Measurements from ENCODE around the gene IFIT5.

The IFIT5 gene

GRCh38 chr10:89450901-89451300 is 36.5 kb downstream of the IFIT5 start:
- no peak for TF ChIP-seq CTCF (conservative IDR thresholded peaks at IDR 0.05; ENCODE audit: low read length)
- DNase-seq (ENCODE audit: low read depth) = no peak
- H3K4me3 ChIP-seq (ENCODE audit: low read length) = no peak overlapping the region

DNA sequence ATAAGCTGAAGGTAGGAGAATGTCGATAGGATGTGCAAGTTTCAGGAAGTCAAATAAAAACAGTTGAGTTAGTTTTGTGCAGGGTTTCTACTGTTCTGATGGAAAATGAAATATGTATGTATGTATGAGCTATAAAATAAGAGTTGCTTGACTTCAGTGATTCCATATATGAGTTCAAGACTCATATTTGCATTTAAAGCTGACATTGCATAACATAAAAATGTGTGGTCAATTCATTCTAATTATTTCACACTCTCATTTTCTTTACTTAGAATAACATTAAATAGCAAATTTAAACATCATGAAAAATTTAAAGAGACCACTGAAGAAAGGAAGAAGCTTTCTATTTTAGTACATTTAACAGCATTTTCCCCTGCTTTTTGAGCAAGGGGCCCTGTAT is 37.8 kb downstream of the IFIT5 start:
- no peak overlapping the region for H3K4me3 ChIP-seq (ENCODE audit: low read length)
- no peak for DNase-seq (ENCODE audit: low read depth)
- TF ChIP-seq CTCF (conservative IDR thresholded peaks at IDR 0.05; ENCODE audit: low read length) = no peak

GRCh38 chr10:89454561-89455347 is 40.4 kb downstream of the IFIT5 start:
- H3K4me3 ChIP-seq (ENCODE audit: low read length) = no peak overlapping the region
- TF ChIP-seq CTCF (conservative IDR thresholded peaks at IDR 0.05; ENCODE audit: low read length) = no peak
- DNase-seq (ENCODE audit: low read depth) = no peak

- H3K4me3 ChIP-seq (ENCODE audit: low read length) = no peak overlapping the region
- peak; percentile 80 for DNase-seq (ENCODE audit: low read depth)
- TF ChIP-seq CTCF (conservative IDR thresholded peaks at IDR 0.05; ENCODE audit: low read length) = no peak
Observed at GRCh38 chr10:89458291-89458690, 43.9 kb downstream of the IFIT5 start.

- no peak for TF ChIP-seq CTCF (conservative IDR thresholded peaks at IDR 0.05; ENCODE audit: low read length)
- no peak overlapping the region for H3K4me3 ChIP-seq (ENCODE audit: low read length)
- peak; percentile 41 for DNase-seq (ENCODE audit: low read depth)
Observed at GRCh38 chr10:89458784-89459183, 44.4 kb downstream of the IFIT5 start.

DNA sequence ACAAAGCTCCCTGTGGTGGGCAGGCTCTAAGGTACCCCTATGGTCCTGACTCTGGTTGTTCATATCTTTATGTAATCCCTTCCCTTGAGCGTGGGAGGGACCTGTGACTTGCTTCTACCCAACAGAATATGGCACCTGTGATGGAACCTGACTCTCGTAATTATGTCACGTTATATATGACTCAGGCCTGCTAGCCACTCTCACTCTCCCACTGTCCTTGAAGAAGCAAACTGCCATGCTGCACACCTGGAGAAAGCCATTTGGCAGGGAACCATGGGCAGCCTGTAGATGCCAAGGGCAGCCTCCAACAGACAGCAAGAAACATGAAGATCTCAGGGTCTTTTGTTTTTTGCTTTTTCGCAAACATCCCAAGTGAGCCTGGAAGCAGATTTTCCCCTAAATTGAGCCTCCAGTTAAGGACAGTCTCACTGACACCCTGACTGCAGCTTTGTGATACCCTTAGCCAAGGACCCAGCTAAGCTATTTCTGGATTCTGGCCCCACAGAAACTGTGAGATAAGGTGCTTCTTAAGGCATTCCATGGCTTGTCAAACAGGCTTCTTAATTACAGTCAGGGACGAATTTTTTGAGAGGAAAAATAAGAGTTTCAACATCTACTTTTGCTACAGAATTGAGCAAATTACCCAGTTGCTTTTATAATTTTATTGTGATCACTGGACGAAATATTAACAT is 49.6 kb downstream of the IFIT5 start:
- TF ChIP-seq CTCF (conservative IDR thresholded peaks at IDR 0.05; ENCODE audit: low read length) = no peak
- no peak for DNase-seq (ENCODE audit: low read depth)
- H3K4me3 ChIP-seq (ENCODE audit: low read length) = no peak overlapping the region

- DNase-seq (ENCODE audit: low read depth) = no peak
- TF ChIP-seq CTCF (conservative IDR thresholded peaks at IDR 0.05; ENCODE audit: low read length) = no peak
Observed at GRCh38 chr10:89465196-89465595, 50.8 kb downstream of the IFIT5 start.

More at GRCh38 chr10:89465196-89465595, 50.8 kb downstream of the IFIT5 start:
- no peak overlapping the region for H3K4me3 ChIP-seq (ENCODE audit: low read length)

Measured in AG10803 (cell line).